ENCODE data around the gene FGF3.
A peak's percentile ranks its signal among the peaks of the same experiment; 100 is the strongest.

Gene FGF3

GRCh38 chr11:69841859-69842698, 22.9 kb upstream of the FGF3 start:
- no peaks in the 10 kb centered on the region for H3K27me3 ChIP-seq
- no peaks in the 10 kb centered on the region for H3K9me3 ChIP-seq
- H3K4me3 ChIP-seq (ENCODE audit: low read depth, low read length), result no peak overlapping the region
- TF ChIP-seq CTCF (IDR thresholded peaks at IDR 0.05; ENCODE audit: low read depth, low read length), result peak; percentile 49
- H3K4me1 ChIP-seq, result peaks cover 8% of the 10 kb centered on the region
- no peak for DNase-seq
- H3K36me3 ChIP-seq, result no peaks in the 10 kb centered on the region

GRCh38 chr11:69841170-69841858, 22.1 kb upstream of the FGF3 start:
- Histone ChIP-seq H3K9me3 (no peaks in the 10 kb centered on the region), H3K36me3 (no peaks in the 10 kb centered on the region), H3K4me1 (peaks cover 8% of the 10 kb centered on the region), H3K4me3 (ENCODE audit: low read depth, low read length) (no peak overlapping the region), H3K27me3 (no peaks in the 10 kb centered on the region)
- no peak for DNase-seq
- TF ChIP-seq CTCF (IDR thresholded peaks at IDR 0.05; ENCODE audit: low read depth, low read length), result no peak

- Histone ChIP-seq H3K9me3 (no peaks in the 10 kb centered on the region), H3K27me3 (no peaks in the 10 kb centered on the region), H3K36me3 (no peaks in the 10 kb centered on the region), H3K4me1 (peaks cover 8% of the 10 kb centered on the region), H3K4me3 (ENCODE audit: low read depth, low read length) (no peak overlapping the region)
- peak; percentile 74 for DNase-seq
- no peak for TF ChIP-seq CTCF (IDR thresholded peaks at IDR 0.05; ENCODE audit: low read depth, low read length)
Measured at GRCh38 chr11:69840371-69841169, 21.4 kb upstream of the FGF3 start.

- no peaks in the 10 kb centered on the region for H3K27me3 ChIP-seq
- no peak for DNase-seq
- no peaks in the 10 kb centered on the region for H3K9me3 ChIP-seq
- H3K4me1 ChIP-seq, result peaks cover 8% of the 10 kb centered on the region
- no peaks in the 10 kb centered on the region for H3K36me3 ChIP-seq
- no peak for TF ChIP-seq CTCF (IDR thresholded peaks at IDR 0.05; ENCODE audit: low read depth, low read length)
- no peak overlapping the region for H3K4me3 ChIP-seq (ENCODE audit: low read depth, low read length)
Measured at GRCh38 chr11:69839516-69839915, 20.3 kb upstream of the FGF3 start.

GRCh38 chr11:69837791-69838190, 18.6 kb upstream of the FGF3 start:
- Histone ChIP-seq H3K27me3 (no peaks in the 10 kb centered on the region), H3K4me1 (peaks cover 8% of the 10 kb centered on the region), H3K9me3 (no peaks in the 10 kb centered on the region), H3K36me3 (no peaks in the 10 kb centered on the region), H3K4me3 (ENCODE audit: low read depth, low read length) (no peak overlapping the region)
- TF ChIP-seq CTCF (IDR thresholded peaks at IDR 0.05; ENCODE audit: low read depth, low read length), result no peak
- DNase-seq, result no peak

All from BE2C (cell line).